PC-3 (cell line): ENCODE measurements around the gene FOXP1. TPM values are rescaled to one million over a fixed set of nuclear protein-coding genes. Genes with fewer than 3 reads are reported as not detected.

Source experiments
- ATAC-seq: fragments of 200-7000 bp; cut with Tn5 transposase; 2 replicates; pipeline ENCODE4 v1.9.1; 2020; ENCODE audit warnings: mild to moderate bottlenecking, moderate library complexity
- BruUV-seq: library from RNA; stranded (reverse); fragments of 400-500 nt; replicated peaks from 2 replicates; lab custom pipeline; 2021; lab: Mats Ljungman, UMichigan
- CTCF ChIA-PET: fragments of 300-600 bp; sonication (Branson Sonifier 250); formaldehyde crosslinking; loops from one replicate; lab custom pipeline; 2022; ENCODE audit warnings: antibody characterized with exemption; lab: Charles Lee
- POLR2A ChIA-PET: fragments of 300-600 bp; sonication (Branson Sonifier 250); formaldehyde crosslinking; loops from one replicate; lab custom pipeline; 2022; ENCODE audit warnings: antibody characterized with exemption; ENCODE audit not compliant: unreplicated experiment; lab: Charles Lee
- DNase-seq: peaks from one replicate; pipeline ENCODE4 v3.0.0-alpha.2; 2015
- H2AFZ ChIP-seq: fragments of 300-600 bp; sonication (generic); 2 replicates; pipeline ENCODE4 v1.6.0; 2016; ENCODE audit warnings: antibody characterized with exemption, low read length
- H3F3A ChIP-seq: fragments of 300-600 bp; sonication (generic); one replicate; pipeline ENCODE4 v1.6.0; 2017; ENCODE audit warnings: antibody characterized with exemption, low read length, control low read depth, mild to moderate bottlenecking; ENCODE audit not compliant: unreplicated experiment
- H3K27ac ChIP-seq: fragments of 300-600 bp; sonication (generic); 2 replicates; pipeline ENCODE4 v1.5.1; 2016; ENCODE audit warnings: mild to moderate bottlenecking, low read length
- H3K27me3 ChIP-seq: fragments of 300-600 bp; sonication (generic); 2 replicates; pipeline ENCODE4 v1.6.1; 2016; ENCODE audit warnings: low read length, mixed read lengths
- H3K36me3 ChIP-seq: fragments of 300-600 bp; sonication (generic); 2 replicates; pipeline ENCODE4 v1.6.1; 2016; ENCODE audit warnings: low read depth, mixed run types, low read length, mixed read lengths
- H3K4me1 ChIP-seq: fragments of 300-600 bp; sonication (generic); 2 replicates; pipeline ENCODE4 v1.5.1; 2016; ENCODE audit warnings: low read length; ENCODE audit not compliant: insufficient read depth
- H3K4me2 ChIP-seq: fragments of 300-600 bp; sonication (generic); 2 replicates; pipeline ENCODE4 v1.6.0; 2016; ENCODE audit warnings: low read length
- H3K4me3 ChIP-seq: fragments of 300-600 bp; sonication (generic); 2 replicates; pipeline ENCODE4 v1.5.1; 2016; ENCODE audit warnings: mild to moderate bottlenecking, low read length, mixed read lengths
- H3K79me2 ChIP-seq: fragments of 300-600 bp; sonication (generic); 2 replicates; pipeline ENCODE4 v1.6.1; 2017; ENCODE audit warnings: low read length, mixed read lengths
- H3K9ac ChIP-seq: fragments of 300-600 bp; sonication (generic); 2 replicates; pipeline ENCODE4 v1.6.0; 2016; ENCODE audit warnings: mild to moderate bottlenecking, low read length
- H3K9me2 ChIP-seq: fragments of 300-600 bp; sonication (generic); replicated peaks from 2 replicates; pipeline ENCODE4 v1.6.1; 2016; ENCODE audit warnings: mixed run types, low read length, mixed read lengths
- H3K9me3 ChIP-seq: fragments of 300-600 bp; sonication (generic); 2 replicates; pipeline ENCODE4 v1.6.1; 2016; ENCODE audit warnings: low read length, mixed read lengths
- H4K20me1 ChIP-seq: fragments of 300-600 bp; sonication (generic); 2 replicates; pipeline ENCODE4 v1.6.1; 2016; ENCODE audit warnings: low read length, mixed read lengths
- CTCF ChIP-seq: fragments of 300-600 bp; sonication (generic); conservative IDR thresholded peaks from 2 replicates; pipeline ENCODE4 v1.5.1; 2017; ENCODE audit warnings: antibody characterized with exemption, low read depth, mild to moderate bottlenecking, low read length
- EZH2 ChIP-seq: fragments of 300-600 bp; sonication (generic); IDR thresholded peaks from one replicate; pipeline ENCODE4 v1.6.1; 2017; ENCODE audit warnings: antibody characterized with exemption, mild to moderate bottlenecking, low read length; ENCODE audit not compliant: unreplicated experiment
- EZH2phosphoT487 ChIP-seq: fragments of 300-600 bp; sonication (generic); IDR thresholded peaks from 2 replicates; pipeline ENCODE4 v1.6.1; 2018; ENCODE audit warnings: mild to moderate bottlenecking, antibody characterized with exemption, low read length, borderline replicate concordance
- intact Hi-C: fragments of 100-400 bp; cut with micrococcal nuclease; formaldehyde crosslinking; loops from 2 replicates; pipeline ENCODE4 v1.9.0; 2023
- total RNA-seq: library from RNA; depleted of rRNA; stranded (reverse); fragments of >200 nt; gene quantifications from 2 replicates; pipeline ENCODE4 v1.2.3, GENCODE V29; 2014

Gene FOXP1
- total RNA-seq, 1 experiment from 2014 or later: 35.3 TPM

- no peak for TF ChIP-seq CTCF
- POLR2A ChIA-PET: no interaction called here
- Histone ChIP-seq H3K36me3 (no peaks in the 10 kb centered on the region), H3K4me3 (no peak overlapping the region), H3F3A (peaks cover 7% of the 10 kb centered on the region), H3K27me3 (no peaks in the 10 kb centered on the region), H3K79me2 (peaks cover 5% of the 10 kb centered on the region; the same call in 1 of the 2 replicates), H3K4me2 (no peak overlapping the region), H3K9me2 (no peaks in the 10 kb centered on the region), H3K9ac (no peak overlapping the region), H3K27ac (no peak overlapping the region), H3K9me3 (no peaks in the 10 kb centered on the region), H3K4me1 (peaks cover 11% of the 10 kb centered on the region), H4K20me1 (no peaks in the 10 kb centered on the region), H2AFZ (no peak overlapping the region)
- BruUV-seq: no TSS peak
- DNase-seq: no peak
- intact Hi-C loops: loop anchor here (2.0 kb wide), 3 partner anchors 61 to 647 kb away; no protein-coding TSS in a partner anchor
- CTCF ChIA-PET: interaction anchor here (0.6 kb wide), 2 partner anchors 55 to 64 kb away, joined by 3 read pairs; no protein-coding TSS in a partner anchor
- no peak for ATAC-seq
These were observed 577.7 kb downstream of the FOXP1 start for GRCh38 chr3:71005702-71006321.

- peaks cover 7% of the 10 kb centered on the region for H3F3A ChIP-seq
- H3K4me2 ChIP-seq: no peak overlapping the region
- peaks cover 23% of the 10 kb centered on the region for H3K4me1 ChIP-seq
- ATAC-seq (no peak), DNase-seq (no peak)
- H2AFZ ChIP-seq: no peak overlapping the region
- BruUV-seq: no TSS peak
- no peak overlapping the region for H3K4me3 ChIP-seq
- no peaks in the 10 kb centered on the region for H3K27me3 ChIP-seq
- H3K79me2 ChIP-seq: peaks cover 5% of the 10 kb centered on the region; the same call in 1 of the 2 replicates
- POLR2A ChIA-PET: no interaction called here
- no peak overlapping the region for H3K9ac ChIP-seq
- H4K20me1 ChIP-seq: no peaks in the 10 kb centered on the region
- no peaks in the 10 kb centered on the region for H3K36me3 ChIP-seq
- intact Hi-C loops: no loop called here
- no peaks in the 10 kb centered on the region for H3K9me2 ChIP-seq
- TF ChIP-seq EZH2phosphoT487: no peak
- TF ChIP-seq CTCF: no peak
- no peak for TF ChIP-seq EZH2
- H3K27ac ChIP-seq: no peak overlapping the region
- CTCF ChIA-PET: no interaction called here
- H3K9me3 ChIP-seq: no peaks in the 10 kb centered on the region
These were observed 580.0 kb downstream of the FOXP1 start for GRCh38 chr3:71003511-71003910.

GRCh38 chr3:71002298-71002697, 581.2 kb downstream of the FOXP1 start:
- no peak overlapping the region for H3K4me3 ChIP-seq
- peaks cover 5% of the 10 kb centered on the region; the same call in 1 of the 2 replicates for H3K79me2 ChIP-seq
- no peak overlapping the region for H3K4me2 ChIP-seq
- H4K20me1 ChIP-seq: no peaks in the 10 kb centered on the region
- no peak overlapping the region for H3K27ac ChIP-seq
- H3K9me3 ChIP-seq: no peaks in the 10 kb centered on the region
- no TSS peak for BruUV-seq
- no peak overlapping the region for H3K9ac ChIP-seq
- H3K36me3 ChIP-seq: no peaks in the 10 kb centered on the region
- intact Hi-C loops: no loop called here
- H3F3A ChIP-seq: peaks cover 3% of the 10 kb centered on the region
- H3K4me1 ChIP-seq: peaks cover 17% of the 10 kb centered on the region
- TF ChIP-seq CTCF (no peak), EZH2 (no peak), EZH2phosphoT487 (no peak)
- H2AFZ ChIP-seq: no peak overlapping the region
- ChIA-PET CTCF (no interaction called here), POLR2A (no interaction called here)
- H3K27me3 ChIP-seq: no peaks in the 10 kb centered on the region
- no peaks in the 10 kb centered on the region for H3K9me2 ChIP-seq
- DNase-seq (no peak), ATAC-seq (no peak)
